AG10803 (cell line): ENCODE measurements around the gene OSBPL8.
A peak's percentile ranks its signal among the peaks of the same experiment; 100 is the strongest.
"Not testable (repeated sequence)": the region's sequence is repeated elsewhere in the genome, so short reads cannot be mapped to it uniquely, and the experiment has no call there.

Experiments used
- DNase-seq: peaks from one replicate; pipeline ENCODE4 v3.0.0; 2010; ENCODE audit warnings: low read depth
- H3K4me3 ChIP-seq: 2 replicates; pipeline ENCODE4 v1.5.1; 2011; ENCODE audit warnings: mild to moderate bottlenecking, low read length, control low read depth
- TF ChIP-seq, protein P1 (sequence below): conservative IDR thresholded peaks from 2 replicates; pipeline ENCODE4 v1.5.1; 2011; ENCODE audit warnings: mild to moderate bottlenecking, low read length, control low read depth, inconsistent platforms

The OSBPL8 gene

DNA sequence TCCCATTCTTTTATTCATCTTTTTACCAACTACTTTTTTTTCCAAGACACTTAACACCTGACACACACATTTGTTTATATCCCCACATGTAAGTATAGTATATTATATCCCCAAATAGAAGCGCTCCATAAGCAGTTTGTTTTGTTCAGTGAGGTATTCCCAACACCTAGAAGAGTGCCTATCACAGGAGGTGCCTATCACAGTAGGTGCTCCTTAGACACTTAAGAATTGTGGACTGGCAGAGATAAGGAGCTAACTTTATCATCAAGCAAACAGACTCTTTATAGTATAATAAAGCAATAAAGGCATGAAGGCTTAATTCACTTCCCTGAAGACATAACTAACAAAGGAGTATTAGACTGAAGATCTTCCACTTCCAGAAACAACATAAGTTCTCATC, 29.1 kb downstream of the OSBPL8 start:
- no peak for DNase-seq
- TF ChIP-seq, protein P1, sequence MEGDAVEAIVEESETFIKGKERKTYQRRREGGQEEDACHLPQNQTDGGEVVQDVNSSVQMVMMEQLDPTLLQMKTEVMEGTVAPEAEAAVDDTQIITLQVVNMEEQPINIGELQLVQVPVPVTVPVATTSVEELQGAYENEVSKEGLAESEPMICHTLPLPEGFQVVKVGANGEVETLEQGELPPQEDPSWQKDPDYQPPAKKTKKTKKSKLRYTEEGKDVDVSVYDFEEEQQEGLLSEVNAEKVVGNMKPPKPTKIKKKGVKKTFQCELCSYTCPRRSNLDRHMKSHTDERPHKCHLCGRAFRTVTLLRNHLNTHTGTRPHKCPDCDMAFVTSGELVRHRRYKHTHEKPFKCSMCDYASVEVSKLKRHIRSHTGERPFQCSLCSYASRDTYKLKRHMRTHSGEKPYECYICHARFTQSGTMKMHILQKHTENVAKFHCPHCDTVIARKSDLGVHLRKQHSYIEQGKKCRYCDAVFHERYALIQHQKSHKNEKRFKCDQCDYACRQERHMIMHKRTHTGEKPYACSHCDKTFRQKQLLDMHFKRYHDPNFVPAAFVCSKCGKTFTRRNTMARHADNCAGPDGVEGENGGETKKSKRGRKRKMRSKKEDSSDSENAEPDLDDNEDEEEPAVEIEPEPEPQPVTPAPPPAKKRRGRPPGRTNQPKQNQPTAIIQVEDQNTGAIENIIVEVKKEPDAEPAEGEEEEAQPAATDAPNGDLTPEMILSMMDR: no peak
- no peak overlapping the region for H3K4me3 ChIP-seq

DNA sequence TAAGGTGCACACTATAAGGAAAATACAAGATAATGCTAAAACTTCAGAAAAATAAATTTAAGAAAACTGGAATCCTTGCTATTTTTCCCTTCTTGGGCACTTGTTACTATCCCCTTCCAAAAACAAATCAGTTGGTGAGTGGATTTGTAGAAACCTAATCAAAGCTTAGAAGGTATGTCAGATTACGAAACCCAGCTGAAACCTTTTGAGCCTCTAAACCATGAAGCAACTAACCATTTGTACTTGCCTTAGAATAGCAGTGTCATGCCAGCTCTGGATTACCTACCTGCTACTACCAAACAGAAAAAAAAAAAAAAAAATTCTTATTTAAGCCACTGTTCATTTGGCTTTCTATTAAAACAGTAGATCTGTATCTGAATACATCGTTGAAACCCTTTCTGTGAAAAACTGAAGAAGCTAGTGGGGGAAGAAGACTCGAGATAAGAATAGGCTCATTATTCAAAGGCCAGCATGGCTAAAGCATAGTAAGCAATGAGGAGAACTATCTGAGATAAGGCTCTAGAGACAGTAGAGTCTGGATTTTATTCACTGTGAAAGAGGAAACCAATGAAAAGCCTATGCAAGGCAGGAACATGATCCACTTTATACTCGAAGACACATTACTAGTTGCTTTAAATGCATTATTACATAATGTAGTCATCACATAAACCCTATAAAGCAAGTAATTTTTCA, 30.2 kb downstream of the OSBPL8 start:
- no peak overlapping the region for H3K4me3 ChIP-seq
- TF ChIP-seq, protein P1: no peak
- DNase-seq: peak; percentile 17

DNA sequence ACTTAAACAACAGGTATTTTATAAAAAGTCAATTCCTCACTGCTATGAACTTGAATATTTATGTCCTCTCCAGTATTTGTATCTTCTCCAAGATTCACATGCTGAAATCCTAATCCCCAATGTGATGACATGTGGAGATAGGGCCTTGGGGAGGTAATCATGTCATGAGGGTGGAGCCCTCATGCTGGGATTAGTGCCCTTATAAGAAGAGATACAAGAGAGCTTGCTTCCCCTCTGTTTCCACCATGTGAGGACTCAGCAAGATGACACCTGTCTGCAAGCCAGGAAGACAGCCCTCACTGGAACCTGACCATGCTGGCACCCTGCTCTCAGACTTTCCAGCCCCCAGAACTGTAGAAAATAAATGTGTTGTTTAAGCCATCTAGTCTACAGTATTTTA, 36.2 kb downstream of the OSBPL8 start:
- no peak for DNase-seq
- no peak overlapping the region for H3K4me3 ChIP-seq
- TF ChIP-seq, protein P1: no peak

DNA sequence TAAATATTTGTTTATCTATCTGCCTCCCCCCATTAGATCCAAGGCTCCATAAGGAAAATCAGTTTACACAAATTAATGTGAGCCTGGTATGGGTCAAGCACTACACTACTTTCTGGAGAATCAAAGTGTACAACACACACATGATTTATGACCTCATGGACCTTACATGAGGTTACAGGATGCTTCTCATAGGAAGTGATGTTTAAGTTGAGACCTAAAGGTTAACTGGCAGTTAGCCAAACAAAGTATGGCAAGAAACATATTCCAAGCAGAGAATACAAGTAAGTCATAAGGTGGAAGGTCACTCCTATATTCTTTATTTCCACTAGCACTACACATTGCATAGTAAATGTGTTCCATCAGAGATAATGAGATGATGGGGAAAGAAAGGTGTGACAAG, 39.2 kb downstream of the OSBPL8 start:
- TF ChIP-seq, protein P1: no peak
- no peak overlapping the region for H3K4me3 ChIP-seq
- no peak for DNase-seq

DNA sequence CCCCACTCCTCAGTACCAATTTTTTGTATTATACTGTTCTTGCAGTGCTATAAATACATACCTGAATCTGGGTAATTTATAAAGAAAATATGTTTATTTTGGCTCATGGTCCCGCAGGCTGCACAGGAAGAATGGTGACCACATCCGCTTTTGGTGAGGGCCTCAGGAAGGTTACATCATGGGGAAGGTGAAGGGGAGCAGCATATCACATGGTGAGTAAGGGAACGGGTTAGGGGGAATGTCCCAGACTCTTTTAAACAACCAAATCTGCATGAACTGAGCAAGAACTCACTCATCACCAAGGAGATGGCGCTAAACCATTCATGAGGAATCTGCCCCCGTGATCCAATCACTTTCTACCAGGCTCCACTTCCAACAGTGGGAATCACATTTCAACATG, 40.0 kb downstream of the OSBPL8 start:
- no peak overlapping the region for H3K4me3 ChIP-seq
- TF ChIP-seq, protein P1: no peak
- no peak for DNase-seq

DNA sequence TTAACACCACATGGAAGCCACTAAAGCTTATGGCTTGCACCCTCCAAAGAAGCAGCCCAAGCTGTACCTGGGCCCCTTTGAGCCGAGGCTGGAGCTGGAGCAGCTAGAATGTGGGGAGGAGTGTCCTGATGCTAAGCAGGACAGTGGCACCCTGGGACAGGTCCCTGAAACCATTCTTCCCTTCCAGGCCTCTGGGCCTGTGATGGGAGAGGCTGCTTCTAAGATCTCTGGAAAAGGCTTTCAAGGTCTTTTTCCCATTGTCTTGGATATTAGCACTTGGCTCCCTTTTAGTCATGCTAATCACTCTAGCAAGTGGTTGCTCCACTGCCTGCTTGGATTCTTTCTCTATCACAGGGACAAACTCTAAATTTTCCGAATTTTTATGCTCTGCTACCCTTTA, 40.9 kb downstream of the OSBPL8 start:
- no peak for DNase-seq
- TF ChIP-seq, protein P1: no peak
- H3K4me3 ChIP-seq: no peak overlapping the region

DNA sequence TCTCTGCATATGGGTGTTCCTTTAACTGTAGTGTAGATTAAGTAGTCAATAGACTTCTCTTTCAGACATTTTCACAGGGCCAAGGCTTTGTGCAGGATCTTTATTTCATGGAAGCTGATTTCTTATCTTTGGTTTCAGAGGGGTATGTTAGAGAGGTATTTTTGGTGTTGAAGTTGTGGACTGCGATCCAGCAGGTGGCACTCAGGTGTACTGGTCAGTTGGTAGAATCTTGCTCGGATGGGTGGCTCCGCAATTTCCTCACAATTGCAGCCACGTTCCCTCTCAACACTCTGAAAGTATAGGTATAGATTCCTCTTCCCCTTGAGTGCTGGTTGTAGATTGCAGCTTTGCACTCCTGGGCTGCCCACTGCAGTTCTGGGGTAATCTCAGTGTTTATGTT, 44.3 kb downstream of the OSBPL8 start:
- TF ChIP-seq, protein P1: no peak
- no peak for DNase-seq
- H3K4me3 ChIP-seq: no peak overlapping the region

DNA sequence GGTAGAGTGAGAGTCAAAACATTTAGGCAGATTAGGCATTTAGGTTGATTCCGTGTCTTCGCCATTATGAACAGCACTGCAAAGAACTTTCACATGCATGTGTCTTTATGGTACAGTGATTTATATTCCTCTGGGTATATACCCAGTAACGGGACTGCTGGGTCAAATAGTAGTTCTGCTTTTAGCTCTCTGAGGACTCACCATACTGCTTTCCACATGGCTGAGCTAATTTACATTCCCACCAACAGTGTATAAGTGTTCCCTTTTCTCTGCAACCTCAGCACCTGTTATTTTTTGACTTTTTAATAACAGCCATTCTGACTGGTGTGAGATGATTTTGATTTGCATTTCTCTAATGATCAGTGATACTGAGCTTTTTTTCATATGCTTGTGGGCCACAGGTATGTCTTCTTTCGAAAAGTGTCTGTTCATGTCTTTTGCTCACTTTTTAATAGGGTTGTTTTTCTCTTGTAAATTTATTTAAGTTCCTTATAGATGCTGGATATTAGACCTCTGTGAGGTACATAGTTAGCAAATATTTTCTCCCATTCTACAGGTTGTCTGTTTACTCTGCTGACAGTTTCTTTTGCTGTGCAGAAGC, 48.4 kb downstream of the OSBPL8 start:
- H3K4me3 ChIP-seq, DNase-seq: not testable (repeated sequence)
